Measurements from ENCODE around the gene PSRC1.
"Not testable (repeated sequence)": the region's sequence is repeated elsewhere in the genome, so short reads cannot be mapped to it uniquely, and the experiment has no call there.

The PSRC1 gene

GRCh38 chr1:109295712-109296415, 12.9 kb upstream of the PSRC1 start:
- DNase-seq (ENCODE audit: low spot score): no peak

DNA sequence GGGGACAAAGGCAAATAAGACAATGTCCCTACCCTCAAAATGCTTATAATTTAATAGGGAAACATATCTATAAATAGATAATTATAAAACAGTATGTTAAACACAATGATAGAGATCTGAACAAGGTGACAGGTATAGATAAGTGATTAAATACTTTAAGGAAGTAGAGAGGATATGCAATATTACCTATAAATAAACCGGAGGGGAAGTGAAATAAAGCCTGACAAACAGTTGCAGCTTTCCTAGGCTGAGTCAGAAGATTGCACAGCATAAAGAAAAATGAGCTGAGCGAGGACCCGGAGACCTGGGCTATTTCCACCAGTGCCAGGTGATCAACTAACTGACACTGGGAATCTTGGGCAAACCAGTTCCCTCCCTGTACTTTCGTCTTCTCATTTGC, 11.5 kb upstream of the PSRC1 start:
- no peak for DNase-seq (ENCODE audit: low spot score)

GRCh38 chr1:109293026-109293425, 10.1 kb upstream of the PSRC1 start:
- no peak for DNase-seq (ENCODE audit: low spot score)

DNA sequence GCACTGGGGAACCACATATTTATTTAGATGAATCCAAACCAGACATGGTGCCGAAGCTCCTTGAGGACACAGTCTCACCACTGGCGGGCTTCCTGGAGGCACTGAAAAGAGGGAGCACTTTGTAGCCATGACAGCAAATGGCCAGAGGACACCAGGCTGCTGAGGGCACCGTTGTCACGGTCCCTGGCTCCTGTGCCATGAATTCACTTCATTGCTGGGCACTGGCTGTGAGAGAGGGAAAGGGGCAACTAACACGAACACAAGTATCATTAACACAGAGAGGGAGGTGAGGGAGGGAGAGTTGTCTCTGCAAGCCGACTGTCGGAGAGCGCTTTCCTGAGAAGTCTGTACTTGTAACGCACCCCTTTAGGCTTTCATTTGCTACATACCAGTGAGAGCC, 9.4 kb upstream of the PSRC1 start:
- no peak for DNase-seq (ENCODE audit: low spot score)

GRCh38 chr1:109290998-109291397, 8.1 kb upstream of the PSRC1 start:
- DNase-seq (ENCODE audit: low spot score): no peak

- no peak for DNase-seq (ENCODE audit: low spot score)
These were observed 7.2 kb upstream of the PSRC1 start for GRCh38 chr1:109290137-109290536.

DNA sequence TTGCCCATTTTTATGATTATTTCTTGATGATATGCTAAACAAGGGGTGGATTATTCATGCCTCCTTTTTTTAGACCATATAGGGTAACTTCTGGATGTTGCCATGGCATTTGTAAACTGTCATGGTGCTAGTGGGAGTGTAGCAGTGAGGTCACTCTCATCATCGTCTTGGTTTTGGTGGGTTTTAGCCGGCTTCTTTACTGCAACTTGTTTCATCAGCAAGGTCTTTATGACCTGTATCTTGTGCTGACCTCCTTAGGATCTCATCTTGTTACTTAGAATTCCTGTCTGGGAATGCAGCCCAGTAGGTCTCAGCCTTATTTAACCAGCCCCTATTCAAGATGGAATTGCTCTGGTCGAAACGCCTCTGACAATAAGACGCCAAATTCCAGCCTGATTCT, 3.8 kb upstream of the PSRC1 start:
- DNase-seq (ENCODE audit: low spot score): not testable (repeated sequence)

GRCh38 chr1:109283748-109284600, 1.0 kb upstream of the PSRC1 start:
- DNase-seq (ENCODE audit: low spot score): no peak

DNA sequence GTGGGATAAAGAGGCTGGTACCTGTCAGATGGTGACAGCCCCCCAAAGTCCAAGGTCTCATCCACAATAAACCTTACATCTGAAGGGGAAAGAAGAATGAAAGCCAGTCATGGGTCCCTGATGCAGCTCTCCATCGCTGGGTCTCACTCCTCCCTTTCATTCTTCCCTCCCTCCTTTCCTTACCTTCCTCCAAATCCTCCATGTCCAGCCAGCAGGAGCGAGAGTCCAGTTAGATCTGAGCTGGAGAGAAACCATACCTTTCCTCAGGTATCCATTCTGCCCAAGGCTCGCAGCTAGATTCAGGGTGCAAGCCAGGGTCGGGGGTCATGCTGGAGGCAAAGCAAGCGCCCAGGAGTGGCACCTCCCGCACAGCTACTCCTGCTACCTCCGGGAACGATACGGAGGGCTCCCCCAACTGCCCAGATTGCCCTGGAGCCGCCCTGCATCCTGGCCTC, 421 bp downstream of the PSRC1 start:
- DNase-seq (ENCODE audit: low spot score): no peak

DNA sequence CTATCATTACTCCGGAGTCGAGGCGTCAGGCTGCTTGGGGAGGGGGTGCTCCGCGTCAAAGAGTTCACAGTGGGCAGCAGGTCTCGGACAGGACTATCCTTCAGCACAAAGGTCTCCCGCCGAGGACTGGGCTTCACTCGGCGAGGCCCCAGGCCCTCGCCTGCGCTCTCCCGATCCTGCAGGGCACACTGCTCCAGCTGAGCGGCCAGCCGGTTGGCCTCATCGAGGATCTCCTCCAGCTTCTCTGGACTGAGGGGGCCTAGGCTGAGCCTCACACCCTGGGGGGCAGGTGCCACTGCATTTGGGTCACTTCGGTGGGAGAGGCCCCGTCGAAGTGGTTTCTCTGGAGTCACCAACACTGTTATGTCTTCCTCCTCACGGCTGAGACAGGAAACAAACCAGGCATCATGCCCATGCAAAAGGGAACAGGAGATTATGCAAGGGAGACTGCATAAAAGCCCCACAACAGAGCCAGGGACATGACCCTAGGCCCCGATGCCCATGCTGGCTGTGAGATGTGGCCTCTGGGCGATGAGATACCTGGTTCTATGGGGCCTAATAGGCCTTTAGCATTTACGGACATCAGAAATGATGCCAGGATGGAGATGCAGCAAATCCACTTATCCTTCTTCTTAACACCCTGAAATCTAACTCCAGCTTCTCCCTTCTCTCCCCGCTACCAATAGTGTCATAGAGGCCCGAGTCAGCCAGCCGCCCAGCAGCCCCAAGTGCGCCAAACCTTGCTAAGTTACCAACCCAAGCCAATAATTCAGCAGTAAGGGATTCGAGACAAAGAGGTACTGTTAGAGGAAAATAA, 1.1 kb downstream of the PSRC1 start:
- no peak for DNase-seq (ENCODE audit: low spot score)

DNA sequence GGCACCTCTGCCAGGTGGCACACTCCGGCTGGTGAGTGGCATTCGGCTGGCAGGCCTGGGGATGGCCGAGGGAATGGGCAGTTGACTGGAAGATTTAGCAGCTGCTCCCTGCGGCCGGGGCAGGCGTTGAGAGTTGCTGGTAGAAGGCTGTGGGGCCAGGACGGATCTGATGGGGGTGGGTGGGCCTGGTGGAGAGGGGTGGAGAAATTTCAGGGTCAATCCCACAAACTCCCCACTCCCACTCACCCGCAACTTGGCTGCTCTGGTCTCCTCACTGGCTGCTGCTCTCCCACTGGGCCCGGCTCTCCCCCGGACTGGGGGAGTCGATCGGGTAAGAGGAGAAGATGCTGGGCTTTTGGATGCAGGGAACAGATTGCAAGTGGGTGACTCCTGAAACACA, 2.1 kb downstream of the PSRC1 start:
- DNase-seq (ENCODE audit: low spot score): no peak

GRCh38 chr1:109279615-109280278, 3.2 kb downstream of the PSRC1 start:
- DNase-seq (ENCODE audit: low spot score): no peak

GRCh38 chr1:109277434-109278204, 5.3 kb downstream of the PSRC1 start:
- peak; percentile 66 for DNase-seq (ENCODE audit: low spot score)

DNA sequence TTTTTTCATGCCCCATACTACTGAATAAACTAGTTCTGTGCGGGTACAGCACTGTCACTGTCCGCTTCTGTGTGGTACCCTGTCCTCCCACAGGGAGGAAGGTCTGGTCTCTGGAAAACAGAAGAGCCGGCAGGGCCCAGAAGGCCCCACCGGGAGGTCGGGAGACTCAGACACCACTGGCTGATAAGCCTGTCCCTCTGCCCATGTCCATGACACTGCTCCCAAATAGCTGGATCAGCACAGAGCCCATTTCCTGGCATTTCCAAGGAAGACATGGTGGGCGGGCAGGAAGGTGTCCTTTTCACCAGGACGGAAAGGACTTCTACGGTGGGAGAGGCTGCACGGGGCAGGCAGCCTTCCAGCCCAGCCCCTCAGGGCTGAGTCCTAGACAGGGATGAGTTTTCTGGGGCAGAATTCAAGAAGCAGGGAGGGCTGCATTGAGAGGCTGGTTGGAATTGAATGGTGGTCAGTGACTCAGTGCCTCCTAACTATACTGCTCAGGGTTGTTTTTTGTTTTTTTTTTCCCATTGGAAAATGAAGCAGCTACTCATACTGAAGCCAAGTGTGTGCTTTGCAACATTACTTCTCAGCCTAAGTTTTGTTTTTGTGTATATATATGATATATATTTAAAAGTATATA, 7.1 kb downstream of the PSRC1 start:
- DNase-seq (ENCODE audit: low spot score): no peak

DNA sequence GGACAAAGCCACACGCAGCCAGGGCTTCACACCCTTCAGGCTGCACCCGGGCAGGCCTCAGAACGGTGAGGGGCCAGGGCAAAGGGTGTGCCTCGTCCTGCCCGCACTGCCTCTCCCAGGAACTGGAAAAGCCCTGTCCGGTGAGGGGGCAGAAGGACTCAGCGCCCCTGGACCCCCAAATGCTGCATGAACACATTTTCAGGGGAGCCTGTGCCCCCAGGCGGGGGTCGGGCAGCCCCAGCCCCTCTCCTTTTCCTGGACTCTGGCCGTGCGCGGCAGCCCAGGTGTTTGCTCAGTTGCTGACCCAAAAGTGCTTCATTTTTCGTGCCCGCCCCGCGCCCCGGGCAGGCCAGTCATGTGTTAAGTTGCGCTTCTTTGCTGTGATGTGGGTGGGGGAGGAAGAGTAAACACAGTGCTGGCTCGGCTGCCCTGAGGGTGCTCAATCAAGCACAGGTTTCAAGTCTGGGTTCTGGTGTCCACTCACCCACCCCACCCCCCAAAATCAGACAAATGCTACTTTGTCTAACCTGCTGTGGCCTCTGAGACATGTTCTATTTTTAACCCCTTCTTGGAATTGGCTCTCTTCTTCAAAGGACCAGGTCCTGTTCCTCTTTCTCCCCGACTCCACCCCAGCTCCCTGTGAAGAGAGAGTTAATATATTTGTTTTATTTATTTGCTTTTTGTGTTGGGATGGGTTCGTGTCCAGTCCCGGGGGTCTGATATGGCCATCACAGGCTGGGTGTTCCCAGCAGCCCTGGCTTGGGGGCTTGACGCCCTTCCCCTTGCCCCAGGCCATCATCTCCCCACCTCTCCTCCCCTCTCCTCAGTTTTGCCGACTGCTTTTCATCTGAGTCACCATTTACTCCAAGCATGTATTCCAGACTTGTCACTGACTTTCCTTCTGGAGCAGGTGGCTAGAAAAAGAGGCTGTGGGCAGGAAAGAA, 8.1 kb downstream of the PSRC1 start:
- no peak for DNase-seq (ENCODE audit: low spot score)

- DNase-seq (ENCODE audit: low spot score): no peak
These were observed 9.2 kb downstream of the PSRC1 start for GRCh38 chr1:109273570-109274288.

DNA sequence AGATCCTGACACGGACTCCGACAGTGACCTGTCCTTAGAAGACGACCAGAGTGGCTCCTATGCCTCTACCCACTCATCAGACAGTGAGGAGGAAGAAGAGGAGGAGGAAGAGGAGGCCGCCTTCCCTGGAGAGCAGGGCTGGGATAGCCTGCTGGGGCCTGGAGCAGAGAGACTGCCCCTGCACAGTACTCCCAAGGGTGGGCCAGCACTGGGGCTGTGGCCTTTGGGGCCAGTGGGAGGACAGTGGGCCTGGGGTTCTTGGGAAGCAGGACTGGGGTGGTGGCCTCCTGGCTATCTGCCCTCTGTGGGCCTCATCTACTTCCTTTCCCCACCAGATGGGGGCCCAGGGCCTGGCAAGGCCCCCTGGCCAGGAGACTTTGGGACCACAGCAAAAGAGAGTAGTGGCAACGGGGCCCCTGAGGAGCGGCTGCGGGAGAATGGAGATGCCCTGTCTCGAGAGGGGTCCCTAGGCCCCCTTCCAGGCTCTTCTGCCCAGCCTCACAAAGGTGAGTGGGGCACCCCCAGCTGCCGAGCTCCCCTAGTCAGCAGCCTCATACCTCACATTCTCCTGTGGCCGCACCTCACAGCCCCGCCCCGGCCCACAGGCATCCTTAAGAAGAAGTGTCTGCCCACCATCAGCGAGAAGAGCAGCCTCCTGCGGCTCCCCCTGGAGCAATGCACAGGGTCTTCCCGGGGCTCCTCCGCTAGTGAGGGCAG, 10.0 kb downstream of the PSRC1 start:
- no peak for DNase-seq (ENCODE audit: low spot score)

All from CD4-positive, alpha-beta T cell treated with Interleukin-2 at 100 ng/mL for 4 hours (primary cell).